Stimulated activated CD4-positive, alpha-beta T cell treated with anti-CD3 and anti-CD28 coated beads, Interleukin-12 subunit alpha, Interleukin-12 subunit beta, amount 100 ng/mL, for 4 hours (primary cell): ENCODE results near the gene ADARB2.

Experiments used
- DNase-seq: peaks from one replicate; pipeline ENCODE4 v3.0.0-alpha.2; 2020

The ADARB2 gene

DNA sequence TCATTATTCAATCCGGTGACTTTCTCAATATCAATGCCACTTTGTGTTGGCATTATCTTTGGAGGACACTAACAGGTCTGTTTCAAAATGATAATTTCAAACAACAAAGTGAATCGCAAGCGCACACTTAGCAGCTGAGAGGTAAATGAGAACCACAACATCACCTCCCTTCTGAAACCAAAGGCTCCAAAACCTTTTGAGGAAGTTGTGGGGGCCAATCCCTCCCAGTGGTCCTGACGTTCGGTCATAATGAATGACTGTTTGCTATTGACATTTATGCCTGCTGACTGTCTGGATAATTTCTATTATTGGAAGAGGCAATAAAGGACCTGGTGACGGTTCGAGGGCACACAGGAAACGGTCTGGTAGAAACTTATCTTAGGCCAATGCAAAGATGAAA, 1.8 kb downstream of the ADARB2 start:
- no peak for DNase-seq

- DNase-seq: no peak
These were observed 3.0 kb downstream of the ADARB2 start for GRCh38 chr10:1734288-1734687.

GRCh38 chr10:1733720-1734119, 3.6 kb downstream of the ADARB2 start:
- no peak for DNase-seq

DNA sequence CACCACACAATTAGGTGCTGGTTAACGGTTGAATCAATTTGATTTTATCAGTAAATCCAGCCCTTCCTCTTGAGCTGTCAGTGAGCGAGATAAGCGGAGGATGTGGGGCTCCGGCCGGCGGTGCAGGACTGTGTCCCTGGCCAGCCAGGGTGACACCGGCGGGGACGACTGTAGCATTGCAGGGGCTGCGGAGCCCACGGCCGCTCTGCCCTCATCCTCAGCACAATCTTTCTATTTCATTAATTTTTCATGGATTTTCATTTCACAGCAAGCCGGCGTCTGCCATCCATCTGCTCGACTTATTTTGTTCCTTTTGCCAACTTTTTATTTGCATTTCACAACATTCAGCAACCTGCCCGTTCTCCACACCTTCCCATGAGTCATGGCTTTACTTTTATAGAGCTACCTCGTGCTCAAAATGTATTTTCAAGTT, 4.7 kb downstream of the ADARB2 start:
- DNase-seq: no peak

- DNase-seq: no peak
These were observed 5.7 kb downstream of the ADARB2 start for GRCh38 chr10:1731592-1731991.

GRCh38 chr10:1729751-1730150, 7.6 kb downstream of the ADARB2 start:
- DNase-seq: no peak

- DNase-seq: no peak
These were observed 10.5 kb downstream of the ADARB2 start for GRCh38 chr10:1726861-1727260.

DNA sequence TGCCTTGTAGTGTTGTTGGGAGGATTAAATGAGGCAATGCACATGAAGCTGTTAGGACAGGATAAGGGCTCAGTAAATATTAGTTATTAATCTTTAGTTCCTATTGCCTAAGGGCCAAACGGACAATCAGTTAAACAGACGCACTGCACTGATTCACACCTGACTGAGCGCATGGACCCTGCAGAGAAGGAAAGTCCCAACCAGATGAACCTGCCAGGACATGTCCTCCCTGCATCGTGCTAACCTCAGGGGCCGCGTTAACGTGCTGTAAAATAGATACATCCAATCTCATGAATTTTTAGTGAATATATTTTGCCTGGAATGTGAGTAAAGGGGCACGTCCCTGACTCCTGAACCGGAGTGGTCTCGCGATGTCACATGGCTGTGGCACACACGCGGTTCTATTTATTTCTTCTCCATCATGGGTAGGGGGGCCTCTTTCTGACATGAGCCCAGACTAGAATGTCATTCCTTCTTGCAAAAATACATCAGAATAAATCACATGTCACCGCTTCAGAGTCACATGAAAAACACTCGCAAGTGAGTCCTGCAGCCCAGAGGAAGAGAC, 12.3 kb downstream of the ADARB2 start:
- DNase-seq: no peak

- DNase-seq: no peak
These were observed 20.5 kb downstream of the ADARB2 start for GRCh38 chr10:1716839-1717238.

- peak; percentile 27 for DNase-seq
These were observed 21.5 kb downstream of the ADARB2 start for GRCh38 chr10:1715821-1716220.

DNA sequence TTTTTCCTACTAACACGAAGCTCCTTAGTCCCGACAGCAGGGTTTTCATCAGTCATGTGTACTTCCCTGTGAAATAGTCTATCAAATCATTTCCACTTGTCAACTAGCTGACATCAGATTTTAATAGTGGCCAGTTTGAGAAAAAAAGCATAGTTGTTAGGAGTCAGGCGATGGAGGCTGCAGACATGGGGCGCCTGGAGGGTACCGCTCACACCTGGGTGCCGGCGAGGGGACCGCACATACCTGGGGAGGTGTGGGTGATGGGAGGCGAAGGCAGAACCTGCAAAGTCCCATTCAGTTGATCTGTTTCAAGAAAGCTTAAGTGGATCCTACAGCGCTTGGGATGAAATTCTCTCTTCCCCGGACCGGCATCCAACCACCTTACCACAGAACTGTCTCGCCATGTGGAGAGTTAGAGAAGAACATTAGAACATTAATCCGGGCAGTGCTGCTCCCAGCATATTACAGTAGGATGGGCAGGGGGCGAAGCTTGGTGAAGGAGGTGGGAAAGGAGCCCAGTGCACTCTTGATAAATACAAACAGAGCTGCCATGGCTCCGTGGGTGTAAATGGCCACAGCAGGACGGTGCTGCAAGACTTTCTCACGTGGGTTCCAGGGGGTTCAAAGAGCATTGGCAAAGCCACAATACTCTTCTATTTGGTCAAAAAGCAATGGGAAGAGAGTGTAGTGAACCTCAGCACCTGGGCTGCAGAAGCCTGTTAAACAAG, 24.2 kb downstream of the ADARB2 start:
- no peak for DNase-seq

DNA sequence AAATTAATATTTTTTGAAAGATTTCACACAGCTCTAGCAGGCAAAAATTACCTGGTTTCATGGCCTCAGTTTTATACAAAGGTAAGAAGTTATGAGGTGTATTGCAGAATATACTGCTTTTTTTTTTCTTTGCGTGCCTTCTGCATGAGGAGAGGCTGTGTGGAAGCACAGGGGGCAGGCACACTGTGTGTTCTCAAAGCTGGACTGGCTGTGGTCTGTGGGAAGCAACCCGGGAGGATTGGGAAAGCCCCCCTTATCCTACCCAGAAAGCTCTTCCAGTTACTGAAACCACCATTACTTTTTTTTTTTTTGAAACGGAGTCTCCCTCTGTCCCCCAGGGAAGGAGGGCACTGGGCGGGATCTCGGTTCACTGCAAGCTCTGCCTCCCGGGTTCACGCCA, 25.0 kb downstream of the ADARB2 start:
- DNase-seq: no peak

- no peak for DNase-seq
These were observed 28.2 kb downstream of the ADARB2 start for GRCh38 chr10:1709161-1709560.

- no peak for DNase-seq
These were observed 28.6 kb downstream of the ADARB2 start for GRCh38 chr10:1708746-1709145.

DNA sequence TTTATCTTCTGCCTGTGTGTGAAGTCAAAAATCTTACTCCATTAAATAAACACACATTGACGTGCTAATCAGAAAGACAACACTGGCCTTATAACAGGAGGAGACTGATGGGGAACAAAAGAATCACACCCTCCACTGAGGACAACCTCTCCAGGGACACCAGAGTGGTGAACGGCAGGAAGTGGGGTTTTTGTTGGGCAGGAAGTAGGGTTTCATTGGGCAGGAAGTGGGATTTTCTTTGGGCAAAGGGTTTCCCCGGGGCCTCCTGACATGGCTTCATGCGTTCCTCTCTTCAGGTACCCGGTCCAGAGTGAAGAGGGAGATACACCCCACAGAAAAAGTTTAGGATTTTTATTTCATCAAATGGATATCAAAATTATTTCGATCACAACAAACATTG, 30.6 kb downstream of the ADARB2 start:
- DNase-seq: no peak

DNA sequence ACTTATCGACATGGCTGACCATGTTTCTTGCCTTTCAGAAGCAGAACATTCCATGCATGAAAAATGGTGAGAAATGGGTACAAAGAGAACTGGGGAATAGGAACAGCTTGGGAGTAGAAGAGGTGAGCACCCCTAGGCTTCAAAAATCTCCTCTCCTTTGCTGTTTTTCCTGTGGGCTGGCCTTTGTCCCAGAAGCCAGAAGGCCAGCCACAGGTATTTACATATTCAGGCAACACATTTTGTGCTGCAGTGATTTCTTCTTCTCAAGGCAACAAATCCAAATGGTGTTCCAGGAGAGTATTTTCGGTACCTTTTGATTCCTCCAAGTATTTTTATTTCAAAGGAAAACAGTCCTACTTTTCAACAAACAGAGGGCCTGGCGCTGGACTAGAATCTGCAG, 31.1 kb downstream of the ADARB2 start:
- no peak for DNase-seq

DNA sequence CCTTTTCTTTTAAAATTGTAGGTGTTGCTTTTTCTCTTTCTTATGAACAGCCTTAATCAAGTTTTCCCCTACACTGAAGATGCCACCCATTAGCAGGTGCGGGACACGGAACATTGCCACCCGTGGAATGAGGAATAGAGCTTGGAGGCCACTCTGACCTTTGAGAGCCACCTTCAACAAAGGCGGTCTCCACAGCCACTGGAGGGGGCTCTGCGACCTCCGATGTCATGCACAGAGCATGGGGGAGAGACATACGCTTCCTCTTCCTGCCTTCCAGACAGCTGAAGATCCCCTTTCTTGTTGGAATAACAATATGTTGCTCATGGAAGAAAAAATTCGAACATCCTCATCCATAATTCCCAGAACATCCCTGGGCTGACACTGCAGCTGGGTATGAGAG, 39.1 kb downstream of the ADARB2 start:
- DNase-seq: no peak

DNA sequence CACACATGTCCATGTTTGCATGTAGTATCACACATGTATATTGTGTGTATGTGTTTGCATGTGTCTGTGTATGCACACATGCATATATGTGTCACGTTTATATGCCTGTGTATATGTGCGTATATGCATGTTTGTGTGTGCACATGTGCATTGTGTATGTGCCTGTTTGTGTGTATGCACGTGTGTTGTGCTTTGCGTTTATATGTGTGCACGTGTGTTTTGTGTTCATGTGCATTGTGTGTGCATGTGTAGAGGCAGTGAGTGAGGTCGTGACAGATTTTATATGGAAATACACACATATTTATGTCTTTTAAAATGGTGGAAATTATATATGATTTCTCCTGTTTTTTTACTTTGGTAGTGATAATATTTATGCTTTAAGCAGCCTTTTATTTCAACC, 41.2 kb downstream of the ADARB2 start:
- DNase-seq: no peak

- DNase-seq: no peak
These were observed 47.2 kb downstream of the ADARB2 start for GRCh38 chr10:1690086-1690485.

DNA sequence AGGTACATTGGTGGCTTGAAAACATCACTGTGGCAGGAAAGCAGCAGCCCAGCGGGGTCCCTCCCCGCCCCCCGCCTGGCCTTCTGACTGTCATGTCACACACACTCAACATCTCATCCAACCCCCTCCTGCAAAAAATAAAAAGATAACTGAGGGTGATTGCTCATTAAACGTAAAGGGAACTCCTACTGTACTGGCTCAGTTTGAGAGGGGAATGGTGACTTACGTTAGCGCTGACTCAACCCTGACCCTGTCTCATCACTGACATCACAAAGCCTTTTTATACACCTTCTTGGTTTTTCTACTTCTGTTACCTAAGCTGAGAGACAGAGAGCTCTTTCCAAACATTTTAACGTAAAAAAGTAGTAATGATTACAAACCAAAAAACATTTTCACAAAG, 48.8 kb downstream of the ADARB2 start:
- DNase-seq: no peak

GRCh38 chr10:1687623-1688150, 49.6 kb downstream of the ADARB2 start:
- no peak for DNase-seq

- no peak for DNase-seq
These were observed 50.1 kb downstream of the ADARB2 start for GRCh38 chr10:1687190-1687589.

DNA sequence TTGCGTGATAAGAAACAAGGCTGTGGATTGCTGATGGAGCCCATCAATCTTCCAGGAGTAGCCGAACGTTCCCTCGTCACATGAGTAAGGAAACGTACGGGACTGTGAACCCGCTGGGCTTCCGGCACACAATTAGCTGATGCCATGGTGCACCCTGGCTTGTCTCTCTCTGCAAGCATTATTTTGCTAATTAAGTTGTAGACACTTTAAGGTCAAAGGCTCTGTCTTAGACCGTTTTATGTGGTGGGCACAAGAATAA, 50.9 kb downstream of the ADARB2 start:
- no peak for DNase-seq

DNA sequence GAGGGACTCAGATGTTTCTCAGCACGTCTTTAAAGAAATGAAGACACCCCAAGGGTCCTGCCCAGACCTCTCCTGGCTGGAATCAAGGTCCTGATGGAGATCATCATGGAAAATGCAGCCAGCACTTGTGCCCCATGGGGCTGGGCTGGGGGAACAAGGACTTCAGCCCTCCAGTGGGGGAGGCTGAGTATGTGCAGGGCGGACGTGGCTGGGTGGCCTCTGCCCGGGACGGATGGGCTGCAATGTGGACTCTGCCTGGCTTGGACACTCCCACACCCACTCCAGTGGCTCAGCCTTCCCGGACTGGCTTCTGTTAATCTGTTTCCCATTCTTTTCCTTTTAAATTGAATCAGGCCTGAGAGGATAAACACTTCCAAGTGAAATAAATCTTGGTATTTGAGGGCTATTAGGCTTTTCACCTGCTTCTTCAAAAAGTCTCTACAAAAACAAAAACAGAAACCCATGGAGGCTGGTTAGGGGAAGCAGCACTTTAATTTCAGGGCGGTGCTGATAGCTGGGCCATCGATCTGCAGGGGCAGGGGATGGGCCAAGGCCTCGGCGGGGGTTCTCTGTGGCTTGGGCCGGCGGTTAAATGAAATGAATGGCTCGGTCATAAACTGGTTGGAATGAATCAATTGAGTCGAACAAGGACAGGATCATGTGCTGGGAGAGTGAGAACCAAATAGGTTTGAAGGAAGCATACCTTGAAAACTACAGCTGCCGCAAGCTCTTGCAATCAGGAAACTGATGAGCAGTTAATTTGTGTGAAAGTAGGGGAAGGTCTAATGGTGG, 51.4 kb downstream of the ADARB2 start:
- DNase-seq: no peak
